GM12878 (cell line): ENCODE data around the gene CBFB. TPM values are rescaled to one million over a fixed set of nuclear protein-coding genes. Genes with fewer than 3 reads are reported as not detected.

Experiments
- CEBPZ ChIP-seq: fragments of 150-350 bp; IDR thresholded peaks from 2 replicates; pipeline ENCODE4 v1.6.1; 2016; ENCODE audit warnings: low read depth, low read length
- CHD2 ChIP-seq: IDR thresholded peaks from 2 replicates; pipeline ENCODE4 v1.6.1; 2011; ENCODE audit warnings: low read depth, low read length, improper control_type of control experiment, borderline replicate concordance
- DPF2 ChIP-seq: fragments of 450-650 bp; IDR thresholded peaks from 2 replicates; pipeline ENCODE4 v1.6.1; 2017; ENCODE audit warnings: mild to moderate bottlenecking
- ETV6 ChIP-seq, 2 experiments: fragments of 450-650 bp in 1 of 2; IDR thresholded peaks in 1 of 2; conservative IDR thresholded peaks in 1 of 2; 2 replicates each; pipeline ENCODE4 v1.6.1; 2014; ENCODE audit warnings: antibody characterized with exemption in 1 of 2, borderline replicate concordance in 1 of 2, low read depth in 1 of 2, mild to moderate bottlenecking in 1 of 2, moderate library complexity in 1 of 2
- FOS ChIP-seq: IDR thresholded peaks from 3 replicates; pipeline ENCODE4 v1.6.1; 2011; ENCODE audit warnings: borderline replicate concordance; ENCODE audit not compliant: insufficient read length; ENCODE audit errors: extremely low read depth
- HDGF ChIP-seq: fragments of 450-650 bp; IDR thresholded peaks from 2 replicates; pipeline ENCODE4 v1.6.1; 2016; ENCODE audit warnings: antibody characterized with exemption
- HSF1 ChIP-seq: fragments of 150-350 bp; IDR thresholded peaks from 2 replicates; pipeline ENCODE4 v1.6.1; 2014; ENCODE audit warnings: mild to moderate bottlenecking, low read depth, low read length
- KAT2A ChIP-seq: conservative IDR thresholded peaks from 2 replicates; pipeline ENCODE4 v1.6.1; 2011; ENCODE audit warnings: low read depth, low read length; ENCODE audit not compliant: control insufficient read depth
- MAX ChIP-seq: IDR thresholded peaks from 2 replicates; pipeline ENCODE4 v1.6.1; 2012; ENCODE audit warnings: low read depth, low read length, improper control_type of control experiment
- MTA3 ChIP-seq: IDR thresholded peaks from 2 replicates; pipeline ENCODE4 v1.6.1; 2012; ENCODE audit warnings: low read length, inconsistent platforms, borderline replicate concordance
- NFYA ChIP-seq: IDR thresholded peaks from 2 replicates; pipeline ENCODE4 v1.6.1; 2011; ENCODE audit warnings: low read depth, mild to moderate bottlenecking, low read length, improper control_type of control experiment, borderline replicate concordance
- NFYB ChIP-seq: IDR thresholded peaks from 2 replicates; pipeline ENCODE4 v1.6.1; 2011; ENCODE audit warnings: low read depth, mild to moderate bottlenecking, low read length, improper control_type of control experiment, moderate library complexity; ENCODE audit not compliant: insufficient read depth
- PAX8 ChIP-seq: fragments of 450-650 bp; IDR thresholded peaks from 2 replicates; pipeline ENCODE4 v1.6.1; 2017; ENCODE audit warnings: mild to moderate bottlenecking, moderate library complexity
- POLR2A ChIP-seq: IDR thresholded peaks from 2 replicates; pipeline ENCODE4 v1.6.1; 2011; ENCODE audit warnings: low read depth, mild to moderate bottlenecking, low read length
- POLR2AphosphoS5 ChIP-seq: IDR thresholded peaks from 2 replicates; pipeline ENCODE4 v1.6.1; 2011; ENCODE audit warnings: mild to moderate bottlenecking, low read length, inconsistent platforms
- RAD21 ChIP-seq: IDR thresholded peaks from 2 replicates; pipeline ENCODE4 v1.6.1; 2011; ENCODE audit warnings: mild to moderate bottlenecking, low read depth, low read length, moderate library complexity; ENCODE audit not compliant: insufficient read depth
- RFX5 ChIP-seq: IDR thresholded peaks from 2 replicates; pipeline ENCODE4 v1.6.1; 2011; ENCODE audit warnings: low read depth, low read length, improper control_type of control experiment
- SMAD1 ChIP-seq: fragments of 450-650 bp; IDR thresholded peaks from 2 replicates; pipeline ENCODE4 v1.6.1; 2018; ENCODE audit warnings: mild to moderate bottlenecking, low read depth; ENCODE audit not compliant: partially characterized antibody
- SMC3 ChIP-seq: IDR thresholded peaks from 2 replicates; pipeline ENCODE4 v1.6.1; 2011; ENCODE audit warnings: low read length, improper control_type of control experiment, borderline replicate concordance
- TCF7 ChIP-seq: IDR thresholded peaks from 2 replicates; pipeline ENCODE4 v1.6.1; 2014; ENCODE audit warnings: antibody characterized with exemption, borderline replicate concordance
- USF1 ChIP-seq: IDR thresholded peaks from 2 replicates; pipeline ENCODE4 v1.6.1; 2011; ENCODE audit warnings: borderline replicate concordance, low read depth, mild to moderate bottlenecking, moderate library complexity, mixed read lengths, low read length; ENCODE audit not compliant: insufficient read depth; ENCODE audit errors: extremely low read length
- ZBTB33 ChIP-seq: fragments of 450-650 bp; IDR thresholded peaks from 2 replicates; pipeline ENCODE4 v1.6.1; 2017; ENCODE audit warnings: mild to moderate bottlenecking
- ZNF24 ChIP-seq: fragments of 450-650 bp; IDR thresholded peaks from 2 replicates; pipeline ENCODE4 v1.6.1; 2017; ENCODE audit warnings: antibody characterized with exemption, mild to moderate bottlenecking
- ZNF622 ChIP-seq: fragments of 450-650 bp; IDR thresholded peaks from 2 replicates; pipeline ENCODE4 v1.6.1; 2017; ENCODE audit warnings: mild to moderate bottlenecking, inconsistent platforms
- polyA plus RNA-seq, 11 experiments: library from polyadenylated mRNA; depleted of rRNA in 4 of 11; unstranded in 6 of 11; stranded (reverse) in 5 of 11; fragments of >200 nt; fragmentation: Nextera tagmentation in 4 of 11; fragmentation: Illumina TruSeq in 1 of 11; extraction: Ambion mirVana in 4 of 11; extraction: Trizol in 1 of 11; gene quantifications; 1 replicate in 1 of 11; 2 replicates in 10 of 11; pipeline versions ENCODE4 v1.2.1 to v1.2.3, GENCODE V29; 2011 to 2016; ENCODE audit warnings: inconsistent platforms in 2 of 11, missing spikeins in 2 of 11, low read depth in 1 of 11
- total RNA-seq, 4 experiments: library from RNA; depleted of rRNA in 3 of 4; stranded (reverse); fragments of >200 nt in 3 of 4; fragmentation: Illumina TruSeq in 1 of 4; extraction: Trizol in 1 of 4; gene quantifications; 2 replicates each; pipeline versions ENCODE4 v1.2.1 to v1.2.3, GENCODE V29; 2013 to 2021

CBFB gene
- total and polyA plus RNA-seq, 10 of the 15 experiments (the other 5 are each of a cell fraction or from before 2014, with no cell fraction given): 25.3 to 83.8 (median 65.7) TPM

- TF ChIP-seq HSF1 (no peak), TCF7 (no peak), ZNF622 (no peak), RFX5 (0 out of 2 replicates have a peak, but pooled peaks have one; percentile 44), MAX (no peak), USF1 (peak; percentile 82), SMAD1 (no peak), DPF2 (no peak), ZBTB33 (no peak), PAX8 (no peak), ETV6 (conservative IDR thresholded peaks at IDR 0.05 in 1 of 2, IDR thresholded peaks at IDR 0.05 in 1 of 2; ENCODE audit: borderline replicate concordance in 1 of 2, low read depth in 1 of 2) (no peak), NFYA (no peak; the same call in 1 of the 2 replicates), HDGF (no peak), CHD2 (no peak), POLR2AphosphoS5 (no peak), FOS (peak; percentile 45), RAD21 (peak; percentile 93), SMC3 (peak; percentile 95), NFYB (peak; percentile 88), KAT2A (no peak), MTA3 (no peak), POLR2A (no peak), CEBPZ (no peak), ZNF24 (no peak)
Measured at GRCh38 chr16:67017810-67018488, 11.0 kb upstream of the CBFB start (continued).
